Panc1 (cell line): ENCODE data around the gene AK8.

Experiments used
- CTCF ChIP-seq: fragments of 450-650 bp; IDR thresholded peaks from 2 replicates; pipeline ENCODE4 v1.5.1; 2017; ENCODE audit warnings: mild to moderate bottlenecking
- TCF7L2 ChIP-seq: IDR thresholded peaks from 2 replicates; pipeline ENCODE4 v1.6.1; 2011; ENCODE audit warnings: mild to moderate bottlenecking, low read depth, low read length, inconsistent platforms
- TF ChIP-seq, protein P1 (sequence below), 2 experiments: IDR thresholded peaks; 2 replicates each; pipeline ENCODE4 v1.6.1; 2011 to 2012; ENCODE audit warnings: low read depth in 2 of 2, control low read depth in 1 of 2, low read length in 1 of 2, mild to moderate bottlenecking in 1 of 2, moderate library complexity in 1 of 2; ENCODE audit not compliant: insufficient read depth in 1 of 2

GRCh38 chr9:132761602-132762001 is 116.5 kb downstream of the AK8 start:
- TF ChIP-seq CTCF (no peak), TCF7L2 (no peak)
- TF ChIP-seq, protein P1, sequence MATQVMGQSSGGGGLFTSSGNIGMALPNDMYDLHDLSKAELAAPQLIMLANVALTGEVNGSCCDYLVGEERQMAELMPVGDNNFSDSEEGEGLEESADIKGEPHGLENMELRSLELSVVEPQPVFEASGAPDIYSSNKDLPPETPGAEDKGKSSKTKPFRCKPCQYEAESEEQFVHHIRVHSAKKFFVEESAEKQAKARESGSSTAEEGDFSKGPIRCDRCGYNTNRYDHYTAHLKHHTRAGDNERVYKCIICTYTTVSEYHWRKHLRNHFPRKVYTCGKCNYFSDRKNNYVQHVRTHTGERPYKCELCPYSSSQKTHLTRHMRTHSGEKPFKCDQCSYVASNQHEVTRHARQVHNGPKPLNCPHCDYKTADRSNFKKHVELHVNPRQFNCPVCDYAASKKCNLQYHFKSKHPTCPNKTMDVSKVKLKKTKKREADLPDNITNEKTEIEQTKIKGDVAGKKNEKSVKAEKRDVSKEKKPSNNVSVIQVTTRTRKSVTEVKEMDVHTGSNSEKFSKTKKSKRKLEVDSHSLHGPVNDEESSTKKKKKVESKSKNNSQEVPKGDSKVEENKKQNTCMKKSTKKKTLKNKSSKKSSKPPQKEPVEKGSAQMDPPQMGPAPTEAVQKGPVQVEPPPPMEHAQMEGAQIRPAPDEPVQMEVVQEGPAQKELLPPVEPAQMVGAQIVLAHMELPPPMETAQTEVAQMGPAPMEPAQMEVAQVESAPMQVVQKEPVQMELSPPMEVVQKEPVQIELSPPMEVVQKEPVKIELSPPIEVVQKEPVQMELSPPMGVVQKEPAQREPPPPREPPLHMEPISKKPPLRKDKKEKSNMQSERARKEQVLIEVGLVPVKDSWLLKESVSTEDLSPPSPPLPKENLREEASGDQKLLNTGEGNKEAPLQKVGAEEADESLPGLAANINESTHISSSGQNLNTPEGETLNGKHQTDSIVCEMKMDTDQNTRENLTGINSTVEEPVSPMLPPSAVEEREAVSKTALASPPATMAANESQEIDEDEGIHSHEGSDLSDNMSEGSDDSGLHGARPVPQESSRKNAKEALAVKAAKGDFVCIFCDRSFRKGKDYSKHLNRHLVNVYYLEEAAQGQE (IDR thresholded peaks at IDR 0.05; ENCODE audit: insufficient read depth in 1 of 2, low read depth in 2 of 2, low read length in 1 of 2): no peak
